ENCODE measurements around the gene NTSR1.

Gene NTSR1

GRCh38 chr20:62717933-62718332 lies 9.3 kb downstream of the NTSR1 start:
- TF ChIP-seq CTCF (IDR thresholded peaks at IDR 0.05; ENCODE audit: low read length, missing control alignments), result no peak
- DNase-seq (ENCODE audit: low read depth), result no peak
- H3K4me3 ChIP-seq (replicated peaks; ENCODE audit: low read depth, low read length), result no peak overlapping the region

GRCh38 chr20:62718546-62718945 lies 9.9 kb downstream of the NTSR1 start:
- DNase-seq (ENCODE audit: low read depth), result no peak
- TF ChIP-seq CTCF (IDR thresholded peaks at IDR 0.05; ENCODE audit: low read length, missing control alignments), result no peak
- no peak overlapping the region for H3K4me3 ChIP-seq (replicated peaks; ENCODE audit: low read depth, low read length)

GRCh38 chr20:62719250-62719935 lies 10.8 kb downstream of the NTSR1 start:
- no peak overlapping the region for H3K4me3 ChIP-seq (replicated peaks; ENCODE audit: low read depth, low read length)
- no peak for DNase-seq (ENCODE audit: low read depth)
- TF ChIP-seq CTCF (IDR thresholded peaks at IDR 0.05; ENCODE audit: low read length, missing control alignments), result no peak

GRCh38 chr20:62721511-62722370 lies 13.1 kb downstream of the NTSR1 start:
- no peak for TF ChIP-seq CTCF (IDR thresholded peaks at IDR 0.05; ENCODE audit: low read length, missing control alignments)
- no peak for DNase-seq (ENCODE audit: low read depth)
- H3K4me3 ChIP-seq (replicated peaks; ENCODE audit: low read depth, low read length), result no peak overlapping the region

- TF ChIP-seq CTCF (IDR thresholded peaks at IDR 0.05; ENCODE audit: low read length, missing control alignments), result no peak
- no peak overlapping the region for H3K4me3 ChIP-seq (replicated peaks; ENCODE audit: low read depth, low read length)
- no peak for DNase-seq (ENCODE audit: low read depth)
Measured at GRCh38 chr20:62722627-62723026, 14.0 kb downstream of the NTSR1 start.

GRCh38 chr20:62723351-62723750 lies 14.7 kb downstream of the NTSR1 start:
- TF ChIP-seq CTCF (IDR thresholded peaks at IDR 0.05; ENCODE audit: low read length, missing control alignments), result no peak
- no peak for DNase-seq (ENCODE audit: low read depth)
- H3K4me3 ChIP-seq (replicated peaks; ENCODE audit: low read depth, low read length), result no peak overlapping the region
